Pancreas (tissue), 10 donors: Measurements from ENCODE around the gene SCG2. TPM values are rescaled to one million over a fixed set of nuclear protein-coding genes. Genes with fewer than 3 reads are reported as not detected.

Source experiments
- ATAC-seq, 4 donors: fragments of 200-7000 bp; cut with Tn5 transposase; one replicate each; pipeline versions ENCODE4 v1.8.0 to v1.9.1; 2020; ENCODE audit warnings: mild to moderate bottlenecking in 4 of 4, moderate library complexity in 4 of 4
- DNase-seq, 6 donors: peaks; one replicate each; pipeline ENCODE4 v3.0.0-alpha.2; 2020
- FAIRE-seq: peaks from 2 replicates; lab custom pipeline; 2012; peaks lifted over from hg19 to GRCh38; lab: Jason Lieb, UNC
- H3K27ac ChIP-seq, 4 donors: fragments of 200-600 bp; sonication (generic); 1 replicate in 3 of 4; 2 replicates in 1 of 4; pipeline versions ENCODE4 v1.5.0 to v1.8.0; 2020
- H3K27me3 ChIP-seq, 4 donors: fragments of 200-600 bp; one replicate each; pipeline ENCODE4 v1.8.0; 2021
- H3K36me3 ChIP-seq, 3 donors: fragments of 200-600 bp; sonication (generic) in 1 of 3; one replicate each; pipeline versions ENCODE4 v1.5.0 to v1.8.0; 2020 to 2021
- H3K4me1 ChIP-seq, 3 donors: fragments of 200-600 bp; one replicate each; pipeline ENCODE4 v1.8.0; 2021
- H3K4me3 ChIP-seq, 4 donors: fragments of 200-600 bp; sonication (generic) in 2 of 4; one replicate each; pipeline versions ENCODE4 v1.5.0 to v1.8.0; 2020 to 2021
- H3K9me3 ChIP-seq, 4 donors: fragments of 200-600 bp; one replicate each; pipeline ENCODE4 v1.8.0; 2021
- CTCF ChIP-seq, 4 donors: fragments of 200-600 bp; sonication (generic) in 3 of 4; IDR thresholded peaks; one replicate each; pipeline versions ENCODE4 v1.5.0 to v1.8.0; 2021; ENCODE audit warnings: antibody characterized with exemption in 4 of 4
- WGBS, 2 donors: extraction: QIAGEN DNeasy Blood & Tissue Kit; methylation state at CpG; one replicate each; pipeline ENCODE4 v1.1.7; 2013; 5-methylcytosine and 5-hydroxymethylcytosine counted together
- intact Hi-C, 3 donors: fragments of 100-400 bp; cut with DNase I; formaldehyde crosslinking; loops; one replicate each; pipeline versions ENCODE4 v1.11.1 to v1.14.2; 2022
- polyA plus RNA-seq, 2 donors: library from polyadenylated mRNA; stranded (reverse); fragments of 200-250 nt; gene quantifications; one replicate each; pipeline ENCODE4 v1.2.3, GENCODE V29; 2013
- total RNA-seq, 6 donors: library from RNA; stranded (reverse); fragmentation: NEBNext Ultra II Directional in 4 of 6; extraction: Animal tissue kit (Norgen Biotek cat#: 25700) in 4 of 6; gene quantifications; one replicate each; pipeline versions ENCODE4 v1.2.1 to v1.2.4, GENCODE V29; 2021 to 2023
- donor health status: healthy with polysubstance abuse.
- donor health status: DM: no; HTN: no; CAD: no; lungs with moderate emphysema.
- donor health status: DM: no; HTN: no; CAD: no.
- donor health status: control.
- donor health status: control.
- donor health status: Bipolar disorder and iron deficiency.
- donor health status: DM: yes; HTN: yes; CAD: no.
- donor health status: DM: no; HTN: no; CAD: no.
- donor health status: DM: no; HTN: no; CAD: no.
- donor health status: DM: yes; HTN: yes; CAD: no.

The SCG2 gene
- total and polyA plus RNA-seq, 8 donors = 4.4 to 189 (median 19.3) TPM

- peak; percentile 66 for FAIRE-seq
- WGBS, 2 donors = 9 to 11% methylated on average over 35 of the region's 35 CpGs
- TF ChIP-seq CTCF (IDR thresholded peaks at IDR 0.05) = no peak
- intact Hi-C loops = no loop called here
- peaks cover 0 to 13% (median 0%) of the 10 kb centered on the region in 4 donors for H3K27me3 ChIP-seq
- H3K4me3 ChIP-seq = peak overlapping the region in 2 of 4 donors; percentile 6 to 19
- H3K9me3 ChIP-seq = no peaks in the 10 kb centered on the region
- DNase-seq = peak; percentile 52 to 79 (median 74)
- no peaks in the 10 kb centered on the region for H3K36me3 ChIP-seq
- peaks cover 0 to 5% (median 0%) of the 10 kb centered on the region in 3 donors for H3K4me1 ChIP-seq
- ATAC-seq = peak; percentile 98 to 99 (median 98)
- peak overlapping the region in 2 of 4 donors; percentile 30 to 52 for H3K27ac ChIP-seq
Observed at GRCh38 chr2:223613017-223613950, 11.1 kb upstream of the SCG2 start.

- peaks cover 0 to 13% (median 0%) of the 10 kb centered on the region in 4 donors for H3K27me3 ChIP-seq
- intact Hi-C loops = no loop called here
- FAIRE-seq = no peak
- H3K27ac ChIP-seq = peak overlapping the region in 2 of 4 donors; percentile 30 to 52
- H3K36me3 ChIP-seq = no peaks in the 10 kb centered on the region
- H3K4me3 ChIP-seq = no peak overlapping the region
- H3K9me3 ChIP-seq = no peaks in the 10 kb centered on the region
- peaks cover 0 to 5% (median 0%) of the 10 kb centered on the region in 3 donors for H3K4me1 ChIP-seq
- DNase-seq = no peak
- WGBS, 2 donors = 40% methylated on average over 5 of the region's 5 CpGs
- no peak for TF ChIP-seq CTCF (IDR thresholded peaks at IDR 0.05)
- ATAC-seq = peak in 3 of 4 donors; percentile 13 to 28 (median 13)
Observed at GRCh38 chr2:223612501-223612900, 10.3 kb upstream of the SCG2 start.

GRCh38 chr2:223611061-223611460 is 8.9 kb upstream of the SCG2 start:
- ATAC-seq (no peak), DNase-seq (no peak), FAIRE-seq (no peak)
- intact Hi-C loops = no loop called here
- TF ChIP-seq CTCF (IDR thresholded peaks at IDR 0.05) = no peak
- Histone ChIP-seq H3K27me3 (peaks cover 0 to 13% (median 0%) of the 10 kb centered on the region in 4 donors), H3K36me3 (no peaks in the 10 kb centered on the region), H3K9me3 (no peaks in the 10 kb centered on the region), H3K4me1 (peaks cover 0 to 5% (median 0%) of the 10 kb centered on the region in 3 donors), H3K4me3 (no peak overlapping the region), H3K27ac (no peak overlapping the region)
- 83 to 87% methylated on average over 2 of the region's 2 CpGs for WGBS, 2 donors

- Histone ChIP-seq H3K4me1 (no peaks in the 10 kb centered on the region), H3K9me3 (no peaks in the 10 kb centered on the region), H3K27ac (no peak overlapping the region), H3K4me3 (no peak overlapping the region), H3K36me3 (no peaks in the 10 kb centered on the region), H3K27me3 (no peaks in the 10 kb centered on the region)
- FAIRE-seq (no peak), ATAC-seq (no peak), DNase-seq (no peak)
- intact Hi-C loops = no loop called here
- WGBS, 2 donors = 53 to 63% methylated on average over 5 of the region's 5 CpGs
- TF ChIP-seq CTCF (IDR thresholded peaks at IDR 0.05) = no peak
Observed at GRCh38 chr2:223607476-223607875, 5.3 kb upstream of the SCG2 start.
